ENCODE results near the gene TBX2.

The TBX2 gene

DNA sequence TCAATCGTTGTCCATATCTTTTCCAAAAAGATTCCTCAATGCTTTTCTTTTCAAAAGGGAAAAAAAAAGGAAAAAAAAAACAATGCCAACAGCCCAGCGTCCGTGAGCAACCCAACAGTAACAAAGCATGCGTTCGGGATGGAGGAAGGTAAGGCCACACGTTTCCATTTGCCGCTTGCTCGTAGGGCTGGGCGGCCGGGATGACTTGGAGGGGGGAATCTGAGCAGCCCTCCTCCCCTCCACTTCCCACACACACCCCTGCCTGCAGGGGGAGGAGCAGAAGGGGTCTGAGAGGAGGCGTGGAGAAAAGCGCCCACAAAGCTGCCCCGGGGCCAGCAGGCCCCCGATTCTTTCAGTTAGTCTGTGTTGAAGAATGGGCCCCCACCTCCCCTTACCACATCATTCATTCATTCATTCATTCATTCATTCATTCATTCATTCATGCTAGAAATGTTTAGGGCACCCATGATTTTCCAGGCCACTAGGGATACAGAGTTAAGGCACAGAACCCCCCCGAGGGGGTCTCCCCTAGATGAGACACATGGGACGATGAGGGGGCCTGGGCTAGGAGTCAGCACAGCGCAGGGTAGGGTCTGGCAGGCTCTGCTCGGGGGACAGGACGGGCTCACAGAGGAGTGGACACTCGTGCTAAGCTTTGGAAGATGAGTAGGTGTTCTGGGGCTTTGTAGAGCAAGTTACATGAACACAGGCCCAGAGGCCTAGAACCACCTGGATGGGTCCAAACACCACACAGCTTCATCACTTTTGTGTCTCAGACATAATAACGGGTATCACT lies 10.9 kb upstream of the TBX2 start:
- Mint-ChIP-seq H3K4me3 (no peak overlapping the region), H3K9me3 (no peaks in the 10 kb centered on the region), H3K36me3 (ENCODE audit: low read depth) (no peaks in the 10 kb centered on the region), H3K27ac (peak overlapping the region; percentile 36), H3K27me3 (ENCODE audit: low read depth) (peaks cover 6% of the 10 kb centered on the region), H3K4me1 (ENCODE audit: low read depth) (no peaks in the 10 kb centered on the region)

DNA sequence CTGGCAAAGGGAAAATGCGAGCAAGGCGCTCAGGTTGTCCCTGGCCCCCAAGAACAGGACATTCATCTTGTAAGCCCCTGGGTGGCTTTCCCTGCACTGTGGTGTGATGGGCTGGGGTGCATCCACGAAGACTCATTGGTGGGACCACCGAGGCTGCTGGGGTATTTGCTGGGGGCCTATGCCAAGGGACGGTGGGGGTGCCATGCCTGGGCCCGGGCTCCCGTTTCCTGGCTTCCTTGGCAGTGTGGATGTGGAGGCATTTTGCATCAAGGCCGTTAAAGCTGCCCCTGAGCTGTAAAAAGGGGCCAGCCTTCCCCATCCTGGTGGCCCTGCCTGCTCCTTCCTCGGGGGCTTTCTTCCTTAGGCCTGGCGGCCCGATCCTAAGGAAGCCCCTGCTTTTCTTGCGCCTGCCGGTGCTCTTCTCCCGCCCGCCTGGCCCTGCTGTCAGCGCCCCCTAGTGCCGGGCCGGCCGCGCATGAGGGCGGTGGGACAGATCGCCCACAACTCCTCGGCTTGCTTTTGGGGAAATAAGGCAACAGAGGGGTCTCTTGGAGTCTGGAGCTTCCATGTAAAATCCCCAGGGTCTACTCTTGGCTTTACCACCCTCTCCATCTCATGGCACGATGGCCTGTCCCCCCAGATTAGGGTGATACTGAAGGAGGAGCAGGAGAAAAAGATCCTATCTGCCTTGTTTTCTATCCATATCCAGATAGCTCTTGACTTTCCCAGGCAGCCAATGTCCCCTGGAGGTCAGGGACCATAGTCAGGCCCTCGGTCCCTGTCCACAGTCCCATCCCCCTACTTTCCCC lies 9.8 kb upstream of the TBX2 start:
- Mint-ChIP-seq H3K9me3 (no peaks in the 10 kb centered on the region), H3K27ac (no peak overlapping the region), H3K27me3 (ENCODE audit: low read depth) (peaks cover 16% of the 10 kb centered on the region), H3K4me1 (ENCODE audit: low read depth) (no peaks in the 10 kb centered on the region), H3K4me3 (no peak overlapping the region), H3K36me3 (ENCODE audit: low read depth) (no peaks in the 10 kb centered on the region)

DNA sequence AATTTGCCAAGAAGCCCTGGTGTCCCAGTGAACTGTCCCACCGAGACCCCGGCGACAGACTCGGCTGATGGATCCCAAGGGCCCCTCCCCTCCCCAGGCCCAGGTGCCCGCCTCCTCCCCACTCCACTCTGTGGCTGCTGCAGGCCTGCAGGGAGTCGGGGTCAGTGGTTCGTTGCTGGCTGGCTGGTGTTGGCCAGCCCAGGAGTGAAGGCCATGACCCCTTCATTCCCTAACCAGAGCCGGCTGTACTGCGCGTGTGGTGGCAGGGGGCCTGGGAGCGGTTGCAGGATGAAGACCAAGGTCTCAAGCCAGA lies 9.2 kb upstream of the TBX2 start:
- H3K9me3 Mint-ChIP-seq, result no peaks in the 10 kb centered on the region
- no peaks in the 10 kb centered on the region for H3K36me3 Mint-ChIP-seq (ENCODE audit: low read depth)
- H3K4me3 Mint-ChIP-seq, result no peak overlapping the region
- H3K4me1 Mint-ChIP-seq (ENCODE audit: low read depth), result no peaks in the 10 kb centered on the region
- peaks cover 22% of the 10 kb centered on the region for H3K27me3 Mint-ChIP-seq (ENCODE audit: low read depth)
- H3K27ac Mint-ChIP-seq, result no peak overlapping the region

DNA sequence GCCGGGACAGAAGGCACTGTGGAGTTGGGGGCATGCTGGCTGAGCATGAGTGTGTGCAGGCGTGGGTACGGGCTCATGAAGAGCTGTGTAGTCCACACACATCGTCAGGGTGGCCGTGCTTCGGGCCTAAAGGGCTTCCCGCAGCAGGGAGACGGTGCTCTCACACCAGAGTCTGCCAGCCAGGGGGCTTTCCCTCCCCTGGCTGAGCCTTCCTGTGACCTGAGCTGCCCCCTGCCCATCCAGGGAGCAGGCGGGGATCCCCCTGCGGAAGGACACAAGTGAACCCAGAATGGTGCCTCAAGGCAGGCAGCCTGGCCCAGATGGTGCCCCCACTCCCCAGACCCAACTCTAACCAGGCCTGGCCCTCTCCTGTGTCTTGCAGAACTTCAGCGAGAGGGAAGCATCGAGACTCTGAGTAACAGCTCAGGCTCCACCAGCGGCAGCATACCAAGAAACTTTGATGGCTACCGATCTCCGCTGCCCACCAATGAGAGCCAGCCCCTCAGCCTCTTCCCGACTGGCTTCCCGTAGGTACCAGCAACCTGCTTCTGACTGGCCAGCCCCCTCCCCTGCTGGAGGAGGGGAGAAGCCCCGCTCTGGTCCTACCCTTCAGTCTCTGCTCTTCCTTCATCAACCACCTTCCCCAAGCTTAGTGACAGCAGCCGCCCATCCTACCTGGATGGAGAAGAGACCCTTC lies 7.9 kb upstream of the TBX2 start:
- H3K27me3 Mint-ChIP-seq (ENCODE audit: low read depth), result peaks cover 28% of the 10 kb centered on the region

DNA sequence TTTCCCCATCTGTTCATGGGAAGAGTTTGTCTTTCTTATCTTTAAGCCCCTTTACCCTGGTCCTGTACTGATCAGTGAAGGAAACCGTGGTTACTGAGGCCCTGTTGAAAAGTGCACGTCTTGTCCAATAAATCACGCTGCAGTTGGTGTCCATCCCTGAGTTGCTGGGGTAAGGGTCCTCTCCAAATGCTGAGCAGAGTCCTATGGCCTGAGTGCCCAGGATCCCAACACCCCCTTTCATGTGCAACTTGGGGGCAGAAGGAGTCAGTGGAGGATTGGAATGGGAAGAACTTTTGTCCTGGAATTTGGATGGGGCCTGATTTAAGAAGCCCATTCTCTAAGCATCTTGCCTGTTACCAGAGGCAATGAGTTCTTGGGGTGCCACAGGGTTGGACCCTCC lies 7.0 kb upstream of the TBX2 start:
- Mint-ChIP-seq H3K4me3 (no peak overlapping the region), H3K4me1 (ENCODE audit: low read depth) (no peaks in the 10 kb centered on the region), H3K27me3 (ENCODE audit: low read depth) (peaks cover 29% of the 10 kb centered on the region), H3K9me3 (no peaks in the 10 kb centered on the region), H3K36me3 (ENCODE audit: low read depth) (no peaks in the 10 kb centered on the region), H3K27ac (no peak overlapping the region)

More for the DNA sequence above, 7.9 kb upstream of the TBX2 start:
- Mint-ChIP-seq H3K4me1 (ENCODE audit: low read depth) (no peaks in the 10 kb centered on the region), H3K9me3 (no peaks in the 10 kb centered on the region), H3K4me3 (no peak overlapping the region), H3K36me3 (ENCODE audit: low read depth) (no peaks in the 10 kb centered on the region), H3K27ac (no peak overlapping the region)

DNA sequence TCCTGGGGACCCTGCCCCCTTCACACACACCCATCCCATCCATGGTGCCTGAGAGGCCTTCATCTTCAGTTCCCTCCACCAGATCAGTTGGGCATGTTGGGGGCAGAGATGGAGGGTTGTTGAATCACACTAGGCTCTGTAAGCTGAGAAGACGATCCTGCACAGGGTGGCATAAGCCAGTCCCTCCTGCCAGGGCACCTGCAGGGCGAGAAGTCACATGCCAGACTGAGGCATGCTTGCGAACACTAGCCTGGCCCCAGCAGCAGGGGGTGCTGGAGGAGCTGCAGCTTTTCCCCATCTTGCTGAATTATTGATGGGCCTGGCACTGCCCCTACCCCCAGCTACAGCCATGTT lies 6.1 kb upstream of the TBX2 start:
- H3K27me3 Mint-ChIP-seq (ENCODE audit: low read depth), result peaks cover 38% of the 10 kb centered on the region
- no peaks in the 10 kb centered on the region for H3K36me3 Mint-ChIP-seq (ENCODE audit: low read depth)
- H3K9me3 Mint-ChIP-seq, result no peaks in the 10 kb centered on the region
- H3K27ac Mint-ChIP-seq, result no peak overlapping the region
- H3K4me1 Mint-ChIP-seq (ENCODE audit: low read depth), result peaks cover 5% of the 10 kb centered on the region
- no peak overlapping the region for H3K4me3 Mint-ChIP-seq

DNA sequence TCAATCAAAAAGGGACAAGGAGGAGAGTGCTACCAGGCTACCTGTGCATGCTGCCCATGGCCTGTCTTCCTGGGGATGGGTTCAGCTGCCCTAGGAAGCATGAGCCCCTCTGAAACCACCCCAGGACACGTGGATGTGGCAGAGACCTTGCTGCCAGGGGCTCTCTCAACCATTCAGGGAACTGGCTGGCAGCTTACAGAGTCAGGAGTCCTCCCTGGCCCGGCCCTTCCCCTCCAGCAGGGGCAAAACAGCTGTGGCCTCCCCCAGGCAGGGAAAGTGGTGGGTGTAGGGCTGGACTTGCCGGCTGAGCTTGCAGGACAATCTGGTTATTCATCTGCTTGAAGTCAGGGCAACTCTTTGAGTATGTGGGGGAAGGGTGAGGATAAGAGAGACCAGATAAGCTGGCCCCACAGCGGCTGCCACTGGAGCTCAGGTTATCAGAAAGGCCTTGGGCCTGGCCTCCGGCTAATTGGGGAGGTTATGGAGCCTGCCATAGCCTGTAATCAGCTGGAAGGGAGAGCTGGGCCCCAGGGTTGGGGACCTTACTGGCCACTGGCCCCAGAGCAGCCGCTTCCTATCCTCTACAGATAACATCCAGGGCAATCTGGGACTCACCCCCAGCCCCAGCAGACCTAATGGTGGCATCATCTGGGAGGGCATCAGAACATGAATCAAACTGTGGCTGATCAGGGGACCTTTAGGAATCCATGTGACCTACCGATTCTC lies 5.6 kb upstream of the TBX2 start:
- H3K4me3 Mint-ChIP-seq, result no peak overlapping the region
- H3K9me3 Mint-ChIP-seq, result no peaks in the 10 kb centered on the region
- no peak overlapping the region for H3K27ac Mint-ChIP-seq
- no peaks in the 10 kb centered on the region for H3K36me3 Mint-ChIP-seq (ENCODE audit: low read depth)
- H3K4me1 Mint-ChIP-seq (ENCODE audit: low read depth), result peaks cover 6% of the 10 kb centered on the region
- peaks cover 41% of the 10 kb centered on the region for H3K27me3 Mint-ChIP-seq (ENCODE audit: low read depth)

DNA sequence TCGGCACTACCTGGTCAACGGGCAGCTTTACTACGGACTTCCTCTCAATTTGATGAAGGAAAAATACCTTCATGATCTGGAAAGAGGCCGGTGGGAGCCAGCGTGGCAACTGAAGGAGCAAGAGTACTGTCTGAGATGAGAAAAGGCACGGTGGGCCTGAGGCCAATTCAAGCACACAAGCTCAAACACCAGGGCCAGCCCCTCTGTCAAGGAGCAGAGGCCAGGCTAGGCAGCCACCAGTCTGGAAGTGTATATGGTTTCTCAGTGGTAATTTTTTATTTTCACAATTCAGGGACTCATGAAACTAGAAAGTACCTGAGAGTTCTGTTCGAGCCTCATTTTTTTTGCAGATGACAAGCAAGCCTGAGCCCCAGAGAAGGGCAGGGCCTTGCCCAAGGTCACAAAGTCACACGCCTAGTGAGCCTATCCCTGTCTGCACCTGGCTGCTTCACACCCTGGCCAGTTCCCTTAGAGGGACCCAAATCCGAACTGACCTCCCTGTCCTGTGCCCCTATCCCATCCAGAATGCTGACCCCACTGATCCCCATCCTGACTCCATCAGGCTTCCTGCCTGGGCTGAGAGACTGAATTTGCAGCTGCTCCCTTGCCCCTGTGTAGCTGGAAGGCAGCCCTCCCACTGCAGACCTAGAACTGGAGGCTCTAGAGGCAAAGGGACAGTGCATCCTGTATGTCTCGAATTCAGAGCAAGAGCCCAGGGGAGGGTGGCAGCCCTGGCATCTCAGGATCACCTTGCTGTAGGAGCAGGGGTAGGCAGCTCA lies 4.8 kb upstream of the TBX2 start:
- Mint-ChIP-seq H3K27me3 (ENCODE audit: low read depth) (peaks cover 41% of the 10 kb centered on the region), H3K27ac (no peak overlapping the region)

DNA sequence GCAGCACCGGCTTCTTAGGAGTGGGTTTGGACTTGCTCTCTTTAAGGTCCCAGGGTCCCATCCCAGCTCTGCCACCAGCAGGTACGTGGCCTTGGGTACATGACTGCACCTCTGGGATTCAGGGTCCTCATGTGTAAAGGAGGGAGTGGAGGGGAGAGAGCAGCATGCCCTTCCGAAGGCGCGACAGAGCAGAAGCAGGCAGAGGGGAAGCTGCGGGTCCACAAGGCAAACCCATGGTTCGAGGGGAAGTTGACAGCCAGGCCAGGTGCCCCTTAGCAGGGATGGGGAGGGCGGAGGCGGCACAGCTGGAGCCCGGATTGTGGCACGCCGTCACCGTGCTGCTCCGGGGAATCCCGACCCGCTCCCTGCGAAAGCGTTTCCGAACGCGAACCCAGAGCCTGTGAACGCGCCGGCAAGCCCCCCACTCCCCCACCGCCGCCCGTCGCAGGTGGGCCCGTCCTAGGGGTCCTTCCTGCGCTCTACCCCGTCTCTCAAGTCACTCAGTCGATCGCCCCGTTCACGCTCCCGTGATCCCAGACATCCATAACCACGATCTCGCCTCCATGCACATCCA lies 4.1 kb upstream of the TBX2 start:
- peaks cover 42% of the 10 kb centered on the region for H3K27me3 Mint-ChIP-seq (ENCODE audit: low read depth)
- no peaks in the 10 kb centered on the region for H3K9me3 Mint-ChIP-seq
- H3K36me3 Mint-ChIP-seq (ENCODE audit: low read depth), result no peaks in the 10 kb centered on the region
- no peak overlapping the region for H3K27ac Mint-ChIP-seq
- H3K4me1 Mint-ChIP-seq (ENCODE audit: low read depth), result peaks cover 6% of the 10 kb centered on the region
- H3K4me3 Mint-ChIP-seq, result no peak overlapping the region

More for the DNA sequence above, 4.8 kb upstream of the TBX2 start:
- Mint-ChIP-seq H3K4me3 (no peak overlapping the region), H3K4me1 (ENCODE audit: low read depth) (peaks cover 6% of the 10 kb centered on the region), H3K36me3 (ENCODE audit: low read depth) (no peaks in the 10 kb centered on the region), H3K9me3 (no peaks in the 10 kb centered on the region)

DNA sequence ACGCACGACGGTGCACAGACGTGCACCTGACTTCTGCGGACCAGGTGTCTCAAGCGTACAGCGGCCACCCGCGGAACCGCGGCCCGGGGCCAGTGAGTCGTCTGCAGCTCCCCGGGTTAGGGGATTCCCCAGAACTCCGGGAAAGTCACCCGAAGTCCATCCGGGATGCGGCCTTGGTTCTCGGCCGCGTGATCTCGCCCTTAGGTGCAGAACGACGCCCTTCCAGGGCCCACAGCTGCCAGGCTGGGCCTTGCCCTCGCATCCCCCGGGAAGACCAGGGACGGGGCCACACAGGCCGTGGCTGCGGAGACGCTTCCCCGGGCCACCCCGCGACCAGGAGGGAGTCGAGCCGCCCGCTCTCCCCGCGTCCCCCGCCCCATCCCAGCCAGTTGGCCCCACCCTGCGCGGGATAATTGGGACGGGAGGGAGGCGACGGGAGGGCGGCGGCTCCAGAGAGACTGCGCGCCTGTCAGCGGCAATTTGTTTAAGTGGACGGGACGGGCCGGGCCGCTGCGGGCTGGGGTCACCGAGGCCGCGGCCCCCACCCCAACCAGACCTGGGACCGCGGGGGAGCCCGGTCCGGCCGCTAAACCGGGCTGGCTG lies 3.6 kb upstream of the TBX2 start:
- Mint-ChIP-seq H3K27ac (no peak overlapping the region), H3K4me1 (ENCODE audit: low read depth) (peaks cover 6% of the 10 kb centered on the region)

DNA sequence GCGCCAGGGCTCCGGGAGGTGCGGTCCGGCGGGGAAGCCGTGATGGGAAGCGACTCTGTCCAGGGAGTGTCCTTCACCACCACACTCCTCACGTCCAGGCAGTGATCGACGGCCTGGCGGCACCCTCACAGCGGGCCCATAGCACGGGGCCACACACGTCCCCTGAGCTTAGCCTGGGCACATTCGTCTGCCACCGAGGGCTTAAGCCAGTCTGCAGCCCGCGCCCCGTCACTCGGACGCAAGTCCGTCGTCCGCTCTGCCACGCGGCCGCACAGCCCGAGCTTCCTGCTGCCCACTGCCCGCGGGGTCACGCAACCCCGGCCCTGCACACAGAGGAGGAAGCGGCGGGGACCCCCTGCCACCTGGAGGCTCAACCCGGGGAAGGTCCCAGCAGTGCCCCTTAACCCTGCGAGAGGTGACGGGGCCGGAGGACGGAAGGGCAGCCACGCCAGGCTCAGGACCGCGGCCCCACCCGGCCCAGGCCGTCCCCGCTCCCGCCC lies 3.0 kb upstream of the TBX2 start:
- H3K4me3 Mint-ChIP-seq, result no peak overlapping the region
- no peak overlapping the region for H3K27ac Mint-ChIP-seq
- no peaks in the 10 kb centered on the region for H3K9me3 Mint-ChIP-seq
- peaks cover 53% of the 10 kb centered on the region for H3K27me3 Mint-ChIP-seq (ENCODE audit: low read depth)
- peaks cover 8% of the 10 kb centered on the region for H3K4me1 Mint-ChIP-seq (ENCODE audit: low read depth)
- H3K36me3 Mint-ChIP-seq (ENCODE audit: low read depth), result peaks cover 2% of the 10 kb centered on the region

More for the DNA sequence above, 3.6 kb upstream of the TBX2 start:
- no peak overlapping the region for H3K4me3 Mint-ChIP-seq
- peaks cover 48% of the 10 kb centered on the region for H3K27me3 Mint-ChIP-seq (ENCODE audit: low read depth)
- H3K9me3 Mint-ChIP-seq, result no peaks in the 10 kb centered on the region
- H3K36me3 Mint-ChIP-seq (ENCODE audit: low read depth), result no peaks in the 10 kb centered on the region

DNA sequence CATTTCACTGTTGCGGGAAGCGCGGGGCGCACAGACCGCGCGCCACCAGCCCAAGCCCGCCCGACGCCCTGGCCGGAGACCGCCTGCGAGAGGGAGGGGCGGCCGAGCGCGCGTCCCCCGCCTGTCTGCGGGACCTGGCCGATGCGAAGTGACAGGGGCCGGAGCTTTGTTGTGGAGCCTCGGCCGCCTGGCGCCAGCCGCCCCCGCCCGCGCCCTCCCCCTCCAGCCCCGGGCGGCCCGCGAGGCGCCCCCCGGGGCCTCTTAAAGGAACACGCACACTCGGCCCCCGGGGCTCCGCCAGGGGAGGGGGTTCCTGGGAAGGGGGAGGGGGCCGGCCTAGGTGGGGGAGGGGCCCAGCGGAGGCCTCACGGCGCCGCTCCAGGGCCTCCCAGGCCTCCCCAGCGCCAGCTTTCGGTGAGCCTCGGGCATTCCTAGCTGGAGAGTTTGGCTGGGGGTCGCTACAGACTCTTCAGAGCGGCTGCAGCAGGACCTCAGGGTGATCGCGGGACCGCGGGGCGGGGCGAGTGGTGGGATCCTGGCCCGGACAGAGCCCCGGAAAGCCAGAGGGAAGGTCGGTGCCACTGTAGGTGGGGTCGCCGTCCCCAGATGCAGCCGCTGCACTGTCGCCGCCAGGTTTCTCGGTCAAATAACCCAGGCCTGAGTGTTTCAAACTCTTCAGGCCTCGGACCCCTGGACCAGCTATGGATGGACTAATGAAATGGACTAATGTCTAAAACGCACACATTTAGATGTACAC lies 2.4 kb upstream of the TBX2 start:
- H3K27ac Mint-ChIP-seq, result peak overlapping the region; percentile 82
- peaks cover 56% of the 10 kb centered on the region for H3K27me3 Mint-ChIP-seq (ENCODE audit: low read depth)
- no peak overlapping the region for H3K4me3 Mint-ChIP-seq

More for the DNA sequence above, 2.4 kb upstream of the TBX2 start:
- no peaks in the 10 kb centered on the region for H3K9me3 Mint-ChIP-seq
- peaks cover 8% of the 10 kb centered on the region for H3K4me1 Mint-ChIP-seq (ENCODE audit: low read depth)
- peaks cover 2% of the 10 kb centered on the region for H3K36me3 Mint-ChIP-seq (ENCODE audit: low read depth)

Measured in T-helper 1 cell treated with Interleukin-12 subunit alpha and Interleukin-12 subunit beta and Interleukin-4 antibody, amounts not matched to agents 30 μg/mL and 1 μg/mL, for 36 hours (primary cell).